GM21390 (cell line): ENCODE measurements around the gene KRT10.

Experiments
- ATAC-seq: cut with Tn5 transposase; IDR thresholded peaks from one replicate; pipeline ENCODE4 v1.9.1; 2021; ENCODE audit not compliant: unreplicated experiment

Gene KRT10

DNA sequence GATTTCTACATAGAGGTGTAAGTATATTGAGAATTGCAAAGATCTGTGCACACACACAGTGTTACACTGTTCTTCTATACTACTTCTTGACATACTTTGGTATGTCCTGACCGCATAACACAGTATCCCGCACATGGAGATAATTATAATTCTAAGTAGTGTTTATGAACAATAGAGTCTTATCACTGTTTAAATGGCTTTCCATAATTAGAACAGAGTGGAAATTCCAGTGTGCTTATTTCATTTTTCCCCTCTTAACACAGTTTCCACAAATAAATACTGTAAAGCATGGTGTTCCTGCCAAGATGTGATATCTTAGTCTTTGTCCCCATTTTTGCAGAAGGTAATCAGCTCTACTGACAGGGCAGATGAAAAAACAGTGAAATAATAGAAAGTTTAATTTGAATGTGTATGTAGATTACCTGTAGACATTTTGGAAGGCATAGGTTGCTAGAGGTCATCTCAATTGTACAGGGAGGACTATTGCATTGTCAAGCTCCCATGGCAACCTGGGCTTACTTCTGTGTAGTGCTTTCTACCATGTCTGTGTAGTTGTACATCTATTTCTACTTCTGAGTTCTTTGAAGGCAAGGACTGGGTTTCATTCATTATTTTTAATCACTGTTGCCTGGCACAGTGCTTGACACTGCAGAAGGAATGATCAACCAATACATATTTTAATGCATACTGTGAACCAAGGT lies 12.5 kb downstream of the KRT10 start:
- ATAC-seq: no peak

DNA sequence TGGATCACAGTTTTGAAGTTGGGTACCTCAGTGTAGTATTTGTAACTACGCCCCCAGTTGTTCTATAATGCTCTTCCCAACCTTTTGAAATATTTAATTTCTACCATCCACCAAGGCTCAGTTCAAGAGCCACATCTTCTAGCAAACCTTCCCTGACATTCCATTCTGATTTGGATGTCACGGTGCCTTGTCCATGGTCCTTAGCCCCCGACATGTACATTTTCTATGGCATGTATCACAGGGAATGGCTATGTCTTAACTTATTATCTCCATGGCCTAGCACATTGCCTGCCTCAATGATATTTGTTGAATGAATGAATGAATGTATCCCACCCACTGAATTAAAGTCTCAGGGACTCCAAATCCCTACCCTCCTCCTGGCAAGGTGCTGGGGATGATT lies 16.3 kb downstream of the KRT10 start:
- no peak for ATAC-seq

DNA sequence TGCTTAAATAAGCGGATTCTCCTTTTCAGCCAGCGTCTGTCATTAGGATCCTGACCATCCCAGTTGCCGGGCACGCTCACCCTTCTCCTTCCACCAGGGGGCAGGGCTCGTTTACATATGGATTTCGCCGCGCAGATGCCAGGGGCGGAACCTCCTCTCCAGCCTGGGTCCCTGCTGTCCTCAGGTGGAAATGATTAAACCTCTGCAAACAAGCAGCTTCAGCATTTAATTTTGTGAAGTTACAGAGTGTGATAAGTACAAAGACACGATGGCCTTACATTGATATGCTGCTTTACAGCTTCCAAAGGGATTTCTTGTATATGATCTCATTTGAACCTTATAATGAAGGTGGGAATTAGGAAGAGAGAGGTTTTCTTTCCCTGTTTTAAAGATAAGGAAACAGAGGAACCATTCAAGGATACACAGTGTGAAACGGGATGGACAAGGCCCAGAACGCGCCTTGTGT lies 18.8 kb downstream of the KRT10 start:
- no peak for ATAC-seq

DNA sequence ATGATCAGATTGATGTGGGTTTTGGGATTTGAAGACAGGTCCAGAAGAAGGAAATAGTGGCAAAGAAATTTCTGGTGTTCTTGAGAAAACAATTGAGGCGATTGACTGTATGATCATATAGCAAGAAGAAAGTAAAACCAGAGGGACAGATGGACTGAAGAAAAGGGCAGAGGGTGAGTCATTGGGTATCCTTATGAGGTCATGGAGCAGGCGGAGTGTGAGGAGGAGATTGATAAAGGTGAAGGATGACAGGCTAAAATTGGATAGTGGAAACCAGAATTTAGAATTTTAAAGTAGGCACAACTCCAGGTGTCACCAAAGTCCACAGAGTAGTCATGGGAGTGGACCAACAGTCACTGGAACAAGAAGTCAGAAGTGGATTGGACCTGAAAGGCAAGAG lies 21.3 kb downstream of the KRT10 start:
- no peak for ATAC-seq

DNA sequence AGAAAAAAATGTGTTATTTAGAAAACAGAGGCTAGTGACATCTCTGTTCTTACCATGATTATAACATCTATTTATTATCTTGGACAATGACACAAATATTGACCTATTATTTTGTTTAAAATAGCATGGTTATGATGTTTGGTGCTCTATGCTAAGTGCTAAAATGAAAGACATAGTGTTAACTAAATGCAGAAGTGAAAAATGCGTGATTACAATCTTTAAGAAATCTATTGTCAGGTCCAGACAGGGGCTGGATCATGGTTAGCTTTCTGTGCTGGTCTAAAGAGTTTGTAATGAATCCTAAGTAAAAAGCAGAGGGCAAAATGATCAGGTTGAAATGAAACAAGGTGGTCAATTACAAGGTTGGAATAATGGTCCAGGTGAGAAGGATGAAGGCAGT lies 22.0 kb downstream of the KRT10 start:
- no peak for ATAC-seq

DNA sequence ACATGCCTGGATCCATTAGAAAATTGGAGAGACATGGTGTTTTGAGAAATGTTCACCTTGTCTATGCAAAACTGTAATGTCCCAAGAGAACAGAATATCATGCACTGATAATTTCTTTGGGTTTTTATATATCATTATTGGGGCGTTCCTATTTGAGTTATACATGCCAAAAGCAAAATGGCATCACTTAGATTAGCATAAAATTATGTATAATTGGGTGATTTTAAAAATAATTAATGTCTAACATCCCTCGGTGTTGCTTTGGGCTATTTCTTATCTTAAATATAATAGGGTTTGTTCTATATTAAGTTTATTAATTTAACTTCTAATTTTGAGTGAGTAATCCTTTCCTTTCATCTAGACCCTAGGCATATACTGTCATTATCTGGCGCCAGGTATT lies 22.6 kb downstream of the KRT10 start, which contains the start of gene KRT28:
KRT28 (minus strand) TSS at position 101 of the 400 bp plus-strand sequence; CDS start at position 35, 66 bp downstream.
- no peak for ATAC-seq

DNA sequence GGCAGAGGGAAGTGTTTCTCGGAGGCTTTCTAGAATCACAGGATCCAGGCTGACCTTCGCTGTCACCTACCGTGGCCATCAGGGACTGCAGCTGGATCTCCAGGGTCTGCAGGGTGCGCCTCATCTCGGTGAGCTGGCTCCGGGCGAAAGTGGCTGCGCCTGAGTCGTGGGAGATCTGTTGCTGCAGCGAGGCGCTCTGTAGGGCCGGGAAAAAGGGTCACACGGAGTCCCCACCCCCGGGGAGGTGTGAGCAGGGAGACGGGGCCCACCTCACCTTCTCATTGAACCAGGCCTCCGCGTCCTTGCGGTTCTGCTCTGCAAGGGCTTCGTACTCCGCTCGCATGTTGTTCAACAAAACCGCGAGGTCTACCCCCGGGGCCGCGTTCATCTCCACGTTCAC lies 25.6 kb downstream of the KRT10 start:
- no peak for ATAC-seq

DNA sequence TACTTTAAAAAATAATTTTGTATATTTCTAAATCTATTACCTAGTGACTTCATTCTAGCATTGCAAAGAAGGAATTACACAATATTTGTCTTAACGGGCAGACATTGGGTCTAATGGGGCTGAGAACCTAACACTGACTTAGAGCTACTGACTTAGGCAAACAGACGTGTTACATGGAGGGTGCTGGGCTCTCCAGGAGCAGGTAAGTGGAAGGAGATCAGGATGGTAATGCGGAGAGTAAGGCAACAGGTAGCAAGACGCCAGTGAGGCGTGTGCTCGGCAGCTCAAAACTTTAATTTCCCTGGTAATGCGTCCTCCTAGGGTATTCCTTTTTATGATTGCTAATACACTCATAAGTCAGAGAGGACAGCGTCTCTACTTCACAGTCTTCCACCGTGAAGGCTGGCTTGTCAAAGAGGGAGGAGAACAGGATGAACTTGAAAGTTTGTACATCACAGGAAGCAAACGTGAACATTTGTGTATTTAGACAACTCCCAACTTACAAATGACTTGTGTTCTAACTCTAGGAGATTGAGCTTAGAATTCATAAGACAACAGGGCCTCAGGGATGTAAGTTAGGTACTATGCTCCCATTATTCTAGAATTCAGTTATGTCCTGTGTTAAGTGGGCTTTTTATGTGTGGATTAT lies 27.3 kb downstream of the KRT10 start:
- no peak for ATAC-seq

DNA sequence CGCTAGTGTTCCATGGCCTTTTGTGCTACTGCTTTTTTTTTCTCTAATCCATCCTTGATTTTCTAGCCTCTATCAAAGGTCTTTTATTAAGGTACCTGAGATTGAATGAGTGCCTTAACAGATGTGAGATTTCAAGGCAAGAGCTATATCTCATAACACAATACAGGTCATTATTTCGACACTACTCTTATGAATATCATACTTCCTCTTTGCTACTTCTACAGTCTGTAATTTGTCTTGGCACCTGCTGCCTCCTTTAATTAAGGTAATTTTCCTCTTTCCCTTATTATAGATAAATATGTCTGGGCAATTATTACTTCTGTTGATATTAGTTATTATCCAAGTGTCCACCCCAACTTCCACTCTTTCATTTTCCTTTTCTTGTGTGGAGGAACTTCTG lies 27.9 kb downstream of the KRT10 start:
- no peak for ATAC-seq

DNA sequence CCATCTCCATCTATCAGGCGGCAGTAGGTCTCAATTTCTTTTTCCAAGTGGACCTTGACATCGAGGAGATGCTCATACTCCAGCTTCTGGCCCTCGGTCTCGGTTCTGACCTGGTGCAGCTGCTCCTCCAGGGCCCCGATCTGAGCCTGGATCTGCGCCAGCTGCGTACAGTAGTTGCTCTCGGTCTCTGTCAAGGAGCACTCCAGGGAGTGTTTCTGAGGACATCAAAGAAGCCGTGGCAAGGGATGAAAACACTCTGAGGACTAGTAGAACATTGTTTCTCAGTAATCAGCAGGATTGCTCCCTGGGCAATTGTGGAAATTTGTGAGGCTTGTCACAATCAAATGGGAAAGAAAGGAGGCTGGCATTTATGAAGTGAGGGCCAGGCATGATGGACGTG lies 28.6 kb downstream of the KRT10 start:
- ATAC-seq: no peak

DNA sequence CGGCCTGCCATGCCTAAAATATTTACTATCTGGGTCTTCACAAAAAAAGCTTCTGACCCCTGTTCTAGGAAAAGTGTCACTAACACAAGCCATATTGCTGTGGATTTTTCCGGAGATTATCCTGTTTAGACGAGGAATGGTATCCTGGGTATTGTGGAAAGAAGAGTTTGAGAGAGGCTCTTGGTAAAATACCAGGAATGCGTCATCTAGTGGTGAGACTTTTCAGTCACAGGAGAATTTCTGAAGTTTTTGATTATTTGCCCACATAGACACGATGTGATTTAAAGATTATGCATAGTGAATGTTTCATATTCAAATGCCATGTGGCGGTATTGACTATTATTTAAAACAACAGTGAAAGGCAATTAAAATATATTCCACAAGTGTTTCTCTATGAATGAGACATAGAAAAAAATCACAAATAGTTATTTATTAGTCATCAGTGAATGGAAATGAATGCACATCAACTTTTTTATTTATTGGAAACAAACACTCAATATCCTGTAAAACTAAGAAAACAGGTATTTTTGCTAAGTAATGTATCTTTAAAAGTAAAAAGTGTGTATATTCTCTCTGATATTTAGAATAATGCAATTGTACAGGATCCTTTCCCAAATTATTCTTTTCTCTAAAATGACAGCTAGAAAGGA lies 30.5 kb downstream of the KRT10 start:
- ATAC-seq: no peak

DNA sequence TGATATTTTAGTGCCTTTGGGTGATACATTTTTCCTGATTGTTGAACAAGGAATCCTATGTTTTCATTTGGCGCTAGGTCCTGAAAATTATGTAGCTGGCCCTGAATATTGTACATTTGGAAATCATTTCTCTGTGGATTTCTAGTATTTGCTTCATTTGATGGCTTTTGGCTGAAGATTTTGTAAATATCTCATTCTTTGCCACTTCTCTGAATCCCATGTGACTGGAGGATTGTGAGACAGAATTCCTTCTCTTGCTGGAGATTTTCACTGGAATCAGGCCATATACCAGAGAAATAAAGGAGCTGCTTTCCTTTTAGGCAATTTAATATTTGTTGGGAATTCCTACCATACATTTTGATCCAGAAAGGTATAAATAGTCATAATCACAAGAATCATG lies 31.3 kb downstream of the KRT10 start:
- no peak for ATAC-seq

DNA sequence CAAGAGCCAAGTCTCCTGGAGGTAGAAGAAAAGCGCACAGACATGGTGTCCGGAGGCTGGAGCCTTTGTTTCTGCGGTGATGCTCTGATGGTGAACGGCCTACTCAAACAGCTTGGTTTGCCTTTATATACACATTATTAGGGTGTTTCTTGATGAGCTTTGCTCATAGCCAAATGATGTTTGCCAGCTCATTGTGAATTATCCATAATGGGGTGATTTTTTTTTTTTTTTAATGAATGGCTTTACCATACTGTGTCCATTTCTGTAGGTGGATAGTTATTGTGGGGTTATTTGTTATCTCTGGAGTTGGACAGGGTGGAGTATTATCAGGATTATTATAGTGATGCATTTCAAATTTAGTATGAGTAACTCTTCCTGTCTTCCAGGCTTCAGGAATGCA lies 40.0 kb downstream of the KRT10 start, which contains the start of gene KRT27:
KRT27 (minus strand) TSS at position 101 of the 400 bp plus-strand sequence; CDS start at position 44, 57 bp downstream.
- ATAC-seq: no peak

DNA sequence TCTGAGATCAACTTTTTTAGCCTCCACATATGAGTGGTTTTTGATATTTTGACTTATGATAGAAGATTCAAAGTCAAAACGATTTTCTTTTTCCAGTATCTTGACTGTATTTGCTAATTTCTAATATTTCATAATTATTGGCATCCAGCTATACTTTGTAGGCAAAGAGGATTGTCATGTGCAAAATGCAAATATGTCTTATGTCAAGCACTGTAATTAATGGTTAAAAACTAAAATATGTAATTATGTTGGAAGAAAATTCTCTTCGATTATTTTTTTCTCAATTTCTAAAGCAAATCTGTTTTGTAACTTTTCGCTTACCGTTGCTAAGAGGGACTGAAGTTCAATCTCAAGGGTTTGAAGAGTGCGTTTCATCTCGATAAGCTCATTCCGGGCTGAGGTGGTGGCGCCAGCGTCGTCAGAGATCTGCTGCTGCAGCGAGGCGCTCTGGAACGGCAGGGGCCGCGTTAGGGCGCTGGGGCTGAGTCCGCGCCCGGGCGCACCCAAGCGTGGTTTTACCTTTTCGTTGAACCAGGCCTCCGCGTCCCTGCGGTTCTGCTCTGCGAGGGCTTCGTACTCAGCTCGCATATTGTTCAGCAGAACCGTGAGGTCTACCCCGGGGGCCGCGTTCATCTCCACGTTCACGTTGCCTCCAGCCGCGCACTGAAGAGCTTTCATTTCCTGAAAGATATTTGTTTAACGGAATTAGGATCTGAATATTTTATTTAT lies 43.1 kb downstream of the KRT10 start:
- ATAC-seq: no peak

DNA sequence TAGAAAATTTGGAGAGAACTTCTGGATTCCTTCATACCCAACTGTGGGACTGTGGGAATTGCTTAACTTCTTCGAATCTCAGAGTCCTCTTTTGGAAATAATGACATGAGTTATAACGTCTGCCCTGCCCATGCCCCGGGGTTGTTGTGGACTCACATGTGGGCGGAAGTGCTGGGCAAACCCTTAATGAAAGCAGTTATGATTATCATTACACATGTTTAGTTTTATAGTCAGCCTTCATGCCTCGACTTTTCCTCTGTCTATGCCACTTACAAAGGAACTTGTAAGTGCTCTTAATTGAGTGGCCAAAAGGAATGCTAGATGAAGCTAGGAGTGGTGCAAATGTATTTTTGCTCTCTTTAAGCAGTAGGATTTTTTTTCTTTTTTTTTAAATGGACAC lies 44.0 kb downstream of the KRT10 start:
- ATAC-seq: no peak

DNA sequence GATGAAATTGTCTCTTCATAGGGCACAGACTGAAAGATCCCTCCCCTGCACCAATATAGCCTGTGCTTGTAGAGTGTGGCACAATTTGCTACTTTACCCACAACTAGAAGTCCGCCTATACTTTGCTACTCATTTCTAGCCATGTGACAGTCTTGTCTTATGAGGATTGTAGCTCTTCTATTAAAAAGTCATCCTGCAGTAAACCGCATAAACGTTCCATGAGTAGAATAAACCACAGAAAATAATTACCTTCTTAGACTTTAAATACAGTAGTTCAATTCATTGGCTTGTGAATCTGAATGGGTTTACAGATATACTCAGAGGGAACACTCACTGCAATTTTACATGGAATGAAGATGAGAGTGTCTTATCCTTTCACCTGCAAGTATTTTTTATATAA lies 44.4 kb downstream of the KRT10 start:
- ATAC-seq: no peak

DNA sequence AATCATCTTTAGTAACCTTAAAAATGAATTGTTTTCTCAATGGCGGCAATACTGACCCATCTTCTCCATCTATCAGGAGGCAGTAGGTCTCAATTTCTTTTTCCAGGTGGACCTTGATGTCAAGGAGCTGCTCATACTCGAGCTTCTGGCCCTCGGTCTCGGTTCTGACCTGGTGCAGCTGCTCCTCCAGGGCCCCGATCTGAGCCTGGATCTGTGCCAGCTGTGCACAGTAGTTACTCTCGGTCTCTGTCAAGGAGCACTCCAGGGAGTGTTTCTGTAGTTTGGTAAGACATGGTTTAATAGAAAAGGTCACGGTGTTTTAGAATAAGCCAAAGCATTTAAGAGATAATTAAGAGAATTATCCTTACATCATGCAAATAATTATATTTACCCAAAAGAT lies 45.0 kb downstream of the KRT10 start:
- no peak for ATAC-seq

DNA sequence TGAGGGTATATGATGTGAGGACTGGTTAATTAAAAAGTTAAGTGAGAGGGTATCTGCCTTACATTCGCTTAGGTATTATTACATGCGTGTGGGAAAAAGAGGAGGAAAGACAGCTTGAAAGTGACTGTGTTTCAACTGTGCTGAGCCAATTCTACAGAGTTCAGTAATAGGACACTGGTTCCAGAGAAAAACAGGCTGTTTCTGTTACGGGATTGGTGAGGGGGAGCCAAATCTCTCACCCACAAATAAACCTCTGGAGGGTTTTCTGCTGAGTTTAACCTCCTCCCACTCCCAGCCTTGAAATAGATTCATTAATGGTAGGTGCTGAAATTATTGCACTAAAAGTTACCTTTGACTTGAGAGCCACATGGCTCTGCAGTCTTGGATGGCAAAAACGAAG lies 46.5 kb downstream of the KRT10 start:
- no peak for ATAC-seq

DNA sequence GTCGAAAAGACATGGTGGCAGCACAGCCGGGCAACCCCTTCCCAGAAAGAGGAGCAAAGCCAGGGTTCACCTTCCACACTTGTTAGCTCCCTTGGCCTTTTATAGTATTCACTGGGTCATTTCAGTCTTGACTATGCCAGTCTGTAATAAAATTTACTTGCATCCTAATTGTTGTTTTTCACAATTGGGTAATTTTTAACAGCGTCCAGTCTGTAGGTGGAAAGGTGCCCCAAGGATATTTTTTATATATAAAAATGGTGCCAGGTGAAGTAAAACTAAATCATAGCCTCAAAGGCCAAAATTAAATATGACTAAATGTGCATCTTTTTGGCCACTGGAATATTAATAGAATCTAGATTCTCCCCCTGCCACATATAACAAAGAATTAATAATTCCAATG lies 50.3 kb downstream of the KRT10 start, which contains the start of gene KRT26:
KRT26 (minus strand) TSS at position 101 of the 400 bp plus-strand sequence; CDS start at position 13, 88 bp downstream.
- no peak for ATAC-seq
